ENCODE results near the gene ZNF316. TPM values are rescaled to one million over a fixed set of nuclear protein-coding genes. Genes with fewer than 3 reads are reported as not detected.
"Not testable (repeated sequence)": the region's sequence is repeated elsewhere in the genome, so short reads cannot be mapped to it uniquely, and the experiment has no call there.

ZNF316 gene
- total and polyA plus RNA-seq, 7 donors, result 3.6 to 49.6 (median 12.5) TPM

- intact Hi-C loops (cut with DNase I), result no loop called here
- Histone ChIP-seq H3K4me1 (no peaks in the 10 kb centered on the region), H3K9me3 (no peaks in the 10 kb centered on the region), H3K4me3 (no peak overlapping the region), H3K36me3 (peaks cover 6 to 45% (median 16%) of the 10 kb centered on the region in 4 donors), H3K27me3 (no peaks in the 10 kb centered on the region), H3K27ac (no peak overlapping the region)
- TF ChIP-seq CTCF (IDR thresholded peaks at IDR 0.05) (no peak), POLR2AphosphoS5 (IDR thresholded peaks at IDR 0.05) (no peak), EP300 (IDR thresholded peaks at IDR 0.05) (no peak), POLR2A (IDR thresholded peaks at IDR 0.05) (no peak)
- 65 to 70% methylated on average over 3 of the region's 3 CpGs for WGBS, 2 donors
- DNase-seq, result no peak
Measured at GRCh38 chr7:6624246-6624611, 12.9 kb upstream of the ZNF316 start.

- WGBS, 2 donors, result 88 to 93% methylated on average over 6 of the region's 6 CpGs
- Histone ChIP-seq H3K27me3 (no peaks in the 10 kb centered on the region), H3K36me3 (peaks cover 0 to 13% (median 1%) of the 10 kb centered on the region in 4 donors), H3K9me3 (no peaks in the 10 kb centered on the region), H3K4me3 (no peak overlapping the region), H3K4me1 (no peaks in the 10 kb centered on the region), H3K27ac (no peak overlapping the region)
- no peak for TF ChIP-seq EP300 (IDR thresholded peaks at IDR 0.05)
- TF ChIP-seq POLR2A (IDR thresholded peaks at IDR 0.05), result no peak
- intact Hi-C loops (cut with DNase I), result no loop called here
- no peak for DNase-seq
Measured at GRCh38 chr7:6628045-6628444, 9.1 kb upstream of the ZNF316 start.

GRCh38 chr7:6630007-6630849, 6.9 kb upstream of the ZNF316 start:
- no peaks in the 10 kb centered on the region for H3K27me3 ChIP-seq
- no peak overlapping the region for H3K4me3 ChIP-seq
- H3K27ac ChIP-seq, result no peak overlapping the region
- no peaks in the 10 kb centered on the region for H3K9me3 ChIP-seq
- 52 to 74% methylated on average over 11 of the region's 11 CpGs for WGBS, 2 donors
- no peak for TF ChIP-seq POLR2A (IDR thresholded peaks at IDR 0.05)
- TF ChIP-seq EP300 (IDR thresholded peaks at IDR 0.05), result no peak
- TF ChIP-seq POLR2AphosphoS5 (IDR thresholded peaks at IDR 0.05), result no peak
- no peak for TF ChIP-seq CTCF (IDR thresholded peaks at IDR 0.05)
- intact Hi-C loops (cut with DNase I), result no loop called here
- DNase-seq, result no peak
- no peaks in the 10 kb centered on the region for H3K36me3 ChIP-seq
- no peaks in the 10 kb centered on the region for H3K4me1 ChIP-seq

- Histone ChIP-seq H3K9me3 (no peaks in the 10 kb centered on the region), H3K27me3 (no peaks in the 10 kb centered on the region), H3K27ac (no peak overlapping the region), H3K36me3 (no peaks in the 10 kb centered on the region), H3K4me1 (peaks cover 0 to 6% (median 5%) of the 10 kb centered on the region in 4 donors), H3K4me3 (no peak overlapping the region)
- TF ChIP-seq POLR2AphosphoS5 (IDR thresholded peaks at IDR 0.05), result no peak
- no peak for TF ChIP-seq POLR2A (IDR thresholded peaks at IDR 0.05)
- no peak for TF ChIP-seq EP300 (IDR thresholded peaks at IDR 0.05)
- TF ChIP-seq CTCF (IDR thresholded peaks at IDR 0.05), result no peak
- intact Hi-C loops (cut with DNase I), result no loop called here
- 79 to 82% methylated on average over 7 of the region's 7 CpGs for WGBS, 2 donors
- no peak for DNase-seq
Measured at GRCh38 chr7:6631605-6632004, 5.5 kb upstream of the ZNF316 start.

- 83 to 92% methylated on average over 8 of the region's 8 CpGs for WGBS, 2 donors
- intact Hi-C loops (cut with DNase I), result no loop called here
- TF ChIP-seq EP300 (IDR thresholded peaks at IDR 0.05) (no peak), POLR2AphosphoS5 (IDR thresholded peaks at IDR 0.05) (no peak)
- H3K27me3 ChIP-seq, result no peaks in the 10 kb centered on the region
- DNase-seq, result no peak
- no peaks in the 10 kb centered on the region for H3K9me3 ChIP-seq
- H3K36me3 ChIP-seq, result no peaks in the 10 kb centered on the region
- H3K4me1 ChIP-seq, result peaks cover 0 to 22% (median 21%) of the 10 kb centered on the region in 4 donors
- H3K4me3 ChIP-seq, result no peak overlapping the region
- no peak overlapping the region for H3K27ac ChIP-seq
Measured at GRCh38 chr7:6634021-6634420, 3.1 kb upstream of the ZNF316 start.

GRCh38 chr7:6634971-6635370, 2.1 kb upstream of the ZNF316 start:
- H3K27me3 ChIP-seq; intact Hi-C loops (cut with DNase I): not testable (repeated sequence)
- peaks cover 0 to 29% (median 26%) of the 10 kb centered on the region in 4 donors for H3K4me1 ChIP-seq

More at GRCh38 chr7:6634971-6635370, 2.1 kb upstream of the ZNF316 start:
- not testable (repeated sequence) for H3K27ac ChIP-seq, H3K9me3 ChIP-seq, H3K36me3 ChIP-seq, DNase-seq, H3K4me3 ChIP-seq
- WGBS, 2 donors, result 78 to 86% methylated on average over 5 of the region's 5 CpGs
